Pulmonary artery endothelial cell (primary cell): ENCODE results near the gene ITGA1. TPM values are rescaled to one million over a fixed set of nuclear protein-coding genes. Genes with fewer than 3 reads are reported as not detected.

Experiments
- DNase-seq: peaks from one replicate; pipeline ENCODE4 v3.0.0-alpha.2; 2011; ENCODE audit warnings: low read depth, low spot score
- total RNA-seq: library from RNA; depleted of rRNA; stranded (reverse); fragments of >200 nt; gene quantifications from 2 replicates; pipeline ENCODE4 v1.2.3, GENCODE V29; 2014

The ITGA1 gene
- total RNA-seq, 1 donor from 2014 or later: 2.2 TPM

GRCh38 chr5:52994266-52994665 is 206.6 kb downstream of the ITGA1 start:
- no peak for DNase-seq

GRCh38 chr5:52995095-52995494 is 207.4 kb downstream of the ITGA1 start:
- DNase-seq: no peak

- DNase-seq: no peak
These were observed 208.2 kb downstream of the ITGA1 start for GRCh38 chr5:52995914-52996313.

- no peak for DNase-seq
These were observed 209.3 kb downstream of the ITGA1 start for GRCh38 chr5:52996979-52997378.

DNA sequence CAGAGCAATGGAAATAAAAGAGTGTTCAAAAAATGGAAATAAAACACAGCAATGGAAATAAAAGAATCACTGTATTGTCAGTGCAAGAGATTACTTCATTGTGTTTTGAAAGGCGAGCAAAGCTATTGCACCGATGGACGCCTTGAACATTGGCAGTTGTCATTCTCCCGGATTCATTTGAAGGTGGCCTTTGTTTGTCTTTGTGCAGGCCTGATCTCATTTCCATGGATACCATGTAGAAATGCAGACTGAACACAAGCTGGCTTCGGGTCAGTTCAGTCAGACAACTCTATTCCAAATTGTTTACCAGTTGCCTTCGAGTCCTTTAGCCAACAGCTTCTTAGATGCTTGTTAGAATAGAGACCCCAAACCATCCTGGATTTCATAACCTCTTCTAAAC is 209.7 kb downstream of the ITGA1 start:
- no peak for DNase-seq

GRCh38 chr5:52998552-52999313 is 211.0 kb downstream of the ITGA1 start:
- DNase-seq: no peak

- DNase-seq: no peak
These were observed 211.7 kb downstream of the ITGA1 start for GRCh38 chr5:52999344-52999949.

- no peak for DNase-seq
These were observed 213.8 kb downstream of the ITGA1 start for GRCh38 chr5:53001541-53001940.

DNA sequence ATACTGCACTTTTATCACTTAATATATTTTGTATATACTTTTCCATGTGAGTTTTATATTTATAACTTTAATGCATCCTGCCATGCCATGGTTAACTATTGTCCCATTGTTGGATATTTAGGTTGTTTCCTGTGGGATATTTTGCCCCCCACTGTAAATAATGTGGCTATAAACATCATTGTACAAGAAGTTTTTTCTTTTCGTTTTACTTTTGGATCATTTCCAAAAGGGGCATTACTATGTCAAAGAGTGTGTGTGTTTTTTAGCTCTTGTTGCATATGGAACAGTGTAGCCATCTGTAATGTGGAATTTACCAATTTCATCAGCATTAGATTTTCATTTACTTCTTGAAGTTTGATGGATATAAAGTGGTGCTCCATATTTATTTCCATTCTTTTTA is 214.8 kb downstream of the ITGA1 start:
- DNase-seq: no peak

DNA sequence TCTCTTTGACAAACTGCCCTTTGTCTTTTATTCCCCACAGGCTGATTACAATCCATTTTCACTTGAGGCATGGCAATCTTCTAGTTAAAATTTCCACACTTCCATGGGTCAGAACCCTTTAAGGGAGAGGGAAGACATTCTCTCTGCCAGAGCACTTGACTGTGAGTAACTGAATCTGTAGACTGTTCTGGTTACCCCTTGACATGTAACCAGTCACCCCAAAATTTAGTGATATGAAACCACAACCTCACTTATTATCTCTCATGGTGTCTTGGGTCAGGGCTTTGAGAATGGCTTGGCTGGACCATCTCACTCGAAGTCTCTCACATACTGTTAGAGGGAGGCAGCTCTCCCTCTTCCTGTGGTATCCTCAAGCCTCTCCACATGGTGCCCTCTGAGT is 215.4 kb downstream of the ITGA1 start:
- no peak for DNase-seq

GRCh38 chr5:53006911-53007890 is 219.5 kb downstream of the ITGA1 start:
- no peak for DNase-seq

GRCh38 chr5:53008751-53009150 is 221.0 kb downstream of the ITGA1 start:
- no peak for DNase-seq

Other genes with a start within 250 kb of the ITGA1 start
- 18.4 and 27.1 TPM in 2 replicates for gene PELO, start within 50 bp of the ITGA1 start, total RNA-seq
- 107 and 108 TPM in 2 replicates for gene ITGA2, start 201.4 kb downstream of the ITGA1 start, total RNA-seq